A549 (cell line): ENCODE data around the gene F12. TPM values are rescaled to one million over a fixed set of nuclear protein-coding genes. Genes with fewer than 3 reads are reported as not detected.

Experiments
- ATAC-seq, 2 experiments: fragments of 200-7000 bp in 1 of 2; fragments of >200 bp in 1 of 2; cut with Nextera tagmentation in 1 of 2; cut with Tn5 transposase in 1 of 2; 3 replicates each; pipeline versions ENCODE4 v1.8.0 to v1.9.1; 2018 to 2020; ENCODE audit warnings: mild to moderate bottlenecking in 1 of 2, moderate library complexity in 1 of 2
- CTCF ChIA-PET: fragments of 300-600 bp; sonication (Branson Sonifier 250); formaldehyde crosslinking; extraction: SDS; loops from one replicate; lab custom pipeline; 2021; ENCODE audit warnings: antibody characterized with exemption, inconsistent platforms; lab: Yijun Ruan, JAX
- POLR2A ChIA-PET: fragments of 350-600 bp; formaldehyde crosslinking; extraction: SDS; loops from one replicate; lab custom pipeline; 2021; ENCODE audit warnings: antibody characterized with exemption, inconsistent platforms; lab: Yijun Ruan, JAX
- DNase-seq, 2 experiments: peaks; one replicate each; pipeline versions ENCODE4 v3.0.0 to v3.0.0-alpha.2; 2011 to 2016; ENCODE audit warnings: low read depth in 1 of 2, low spot score in 1 of 2
- FAIRE-seq: peaks from 2 replicates; lab custom pipeline; 2011; peaks lifted over from hg19 to GRCh38; lab: Jason Lieb, UNC
- H3K27ac ChIP-seq, 2 experiments: fragments of >200 bp; sonication (Bioruptor Twin); formaldehyde crosslinking; 3 replicates each; pipeline ENCODE4 v1.5.1; 2016 to 2017
- H3K4me1 ChIP-seq: fragments of >200 bp; sonication (Bioruptor Twin); formaldehyde crosslinking; 3 replicates; pipeline ENCODE4 v1.6.1; 2016
- H3K4me2 ChIP-seq: fragments of >200 bp; sonication (Bioruptor Twin); formaldehyde crosslinking; 3 replicates; pipeline ENCODE4 v1.6.1; 2016
- H3K4me3 ChIP-seq: fragments of >200 bp; sonication (Bioruptor Twin); formaldehyde crosslinking; 3 replicates; pipeline ENCODE4 v1.5.1; 2016
- H3K9me3 ChIP-seq: fragments of >200 bp; sonication (Bioruptor Twin); formaldehyde crosslinking; 3 replicates; pipeline ENCODE4 v1.6.1; 2016
- ATOH8 ChIP-seq: fragments of 250-450 bp; sonication (Bioruptor Pico); IDR thresholded peaks from 2 replicates; pipeline ENCODE4 v1.5.0; 2020; ENCODE audit warnings: low read depth, mild to moderate bottlenecking, moderate library complexity
- BCL3 ChIP-seq: fragments of >200 bp; sonication (Bioruptor Twin); formaldehyde crosslinking; IDR thresholded peaks from 3 replicates; pipeline ENCODE4 v1.6.1; 2016
- CBX2 ChIP-seq: fragments of 200-600 bp; sonication (generic); IDR thresholded peaks from 2 replicates; pipeline ENCODE4 v1.6.1; 2016; ENCODE audit warnings: low read depth, mild to moderate bottlenecking, borderline replicate concordance
- CTCF ChIP-seq: fragments of >200 bp; sonication (Bioruptor Twin); formaldehyde crosslinking; IDR thresholded peaks from 3 replicates; pipeline ENCODE4 v1.5.1; 2016
- E2F6 ChIP-seq: IDR thresholded peaks from 2 replicates; pipeline ENCODE4 v1.6.1; 2012; ENCODE audit warnings: low read depth, borderline replicate concordance
- FOSL2 ChIP-seq, 2 experiments: fragments of 450-650 bp in 1 of 2; fragments of >200 bp in 1 of 2; sonication (Bioruptor Twin) in 1 of 2; formaldehyde crosslinking; IDR thresholded peaks; 2 replicates each; pipeline versions ENCODE4 v1.5.0 to v1.6.1; 2016 to 2020; ENCODE audit warnings: mild to moderate bottlenecking in 1 of 2, moderate library complexity in 1 of 2
- HDAC2 ChIP-seq: fragments of 200-600 bp; sonication (generic); IDR thresholded peaks from 2 replicates; pipeline ENCODE4 v1.6.1; 2016
- HES2 ChIP-seq: fragments of >200 bp; sonication (Bioruptor Twin); formaldehyde crosslinking; IDR thresholded peaks from 2 replicates; pipeline ENCODE4 v1.6.1; 2016
- HOXB13 ChIP-seq: fragments of 250-450 bp; sonication (Bioruptor Pico); IDR thresholded peaks from 2 replicates; pipeline ENCODE4 v1.5.0; 2020; ENCODE audit warnings: low read depth, mild to moderate bottlenecking, moderate library complexity
- JUN ChIP-seq, 2 experiments: fragments of >200 bp; sonication (Bioruptor Twin); formaldehyde crosslinking; IDR thresholded peaks; 2 replicates in 1 of 2; 3 replicates in 1 of 2; pipeline ENCODE4 v1.6.1; 2016 to 2017
- KDM5A ChIP-seq: fragments of 200-600 bp; sonication (generic); IDR thresholded peaks from 2 replicates; pipeline ENCODE4 v1.6.1; 2016; ENCODE audit warnings: antibody characterized with exemption, mild to moderate bottlenecking
- MAFK ChIP-seq: fragments of 450-650 bp; IDR thresholded peaks from 2 replicates; pipeline ENCODE4 v1.6.1; 2014; ENCODE audit not compliant: partially characterized antibody
- MAX ChIP-seq: IDR thresholded peaks from 2 replicates; pipeline ENCODE4 v1.6.1; 2012
- NR3C1 ChIP-seq: fragments of >200 bp; sonication (Bioruptor Twin); formaldehyde crosslinking; IDR thresholded peaks from 3 replicates; pipeline ENCODE4 v1.6.1; 2017
- POLR2AphosphoS2 ChIP-seq: conservative IDR thresholded peaks from 2 replicates; pipeline ENCODE4 v1.6.1; 2012; ENCODE audit warnings: low read length, improper control_type of control experiment, inconsistent platforms
- RAD21 ChIP-seq, 2 experiments: fragments of >200 bp in 1 of 2; sonication (Bioruptor Twin) in 1 of 2; formaldehyde crosslinking in 1 of 2; IDR thresholded peaks in 1 of 2; conservative IDR thresholded peaks in 1 of 2; 2 replicates in 1 of 2; 3 replicates in 1 of 2; pipeline ENCODE4 v1.6.1; 2012 to 2018; ENCODE audit warnings: inconsistent platforms in 1 of 2
- RNF2 ChIP-seq: fragments of 200-600 bp; sonication (generic); IDR thresholded peaks from 2 replicates; pipeline ENCODE4 v1.6.1; 2016; ENCODE audit warnings: low read depth, mild to moderate bottlenecking, antibody characterized with exemption, moderate library complexity, borderline replicate concordance
- SMC3 ChIP-seq: fragments of >200 bp; sonication (Bioruptor Twin); formaldehyde crosslinking; IDR thresholded peaks from 3 replicates; pipeline ENCODE4 v1.6.1; 2018; ENCODE audit warnings: inconsistent platforms
- TFCP2L1 ChIP-seq: fragments of 250-450 bp; sonication (Bioruptor Pico); IDR thresholded peaks from 2 replicates; pipeline ENCODE4 v1.5.0; 2021; ENCODE audit warnings: mild to moderate bottlenecking
- ZC3H11A ChIP-seq: fragments of 450-650 bp; IDR thresholded peaks from 2 replicates; pipeline ENCODE4 v1.6.1; 2014; ENCODE audit warnings: antibody characterized with exemption, mild to moderate bottlenecking
- ZNF302 ChIP-seq: fragments of 250-450 bp; sonication (Bioruptor Pico); IDR thresholded peaks from 2 replicates; pipeline ENCODE4 v1.9.0; 2021; ENCODE audit warnings: inconsistent platforms, mild to moderate bottlenecking, moderate library complexity
- WGBS: methylation state at CpG from one replicate; pipeline ENCODE4 v1.1.6; 2017; ENCODE audit errors: missing lambda C conversion rate; 5-methylcytosine and 5-hydroxymethylcytosine counted together
- polyA plus RNA-seq, 4 experiments: library from polyadenylated mRNA; depleted of rRNA in 3 of 4; stranded (reverse); fragments of >200 nt; fragmentation: RNase III in 1 of 4; extraction: RNeasy Plus Mini Kit Qiagen cat#74134 plus additional on column Dnase treatment in 1 of 4; gene quantifications; 2 replicates in 3 of 4; 3 replicates in 1 of 4; pipeline ENCODE4 v1.2.3, GENCODE V29; 2011 to 2017

Gene F12
- polyA plus RNA-seq, 2 of the 4 experiments (the other 2 are of a cell fraction), result 5.3 to 14.3 TPM

GRCh38 chr5:177382423-177383029 is 26.8 kb downstream of the F12 start:
- DNase-seq (peak in 1 of 2 experiments; percentile 59), FAIRE-seq (no peak), ATAC-seq (peak; percentile 37 to 63; a peak in 3 of 6 replicates)
- H3K4me3 ChIP-seq, result no peak overlapping the region
- TF ChIP-seq RAD21 (conservative IDR thresholded peaks at IDR 0.05 in 1 of 2, IDR thresholded peaks at IDR 0.05 in 1 of 2) (0 out of 5 replicates have a peak, but pooled peaks of 1 of the 2 experiments have one; percentile 31), KDM5A (no peak), RNF2 (no peak), MAX (peak; percentile 41; the same call in 1 of the 2 replicates), CTCF (0 out of 3 replicates have a peak, but pooled peaks have one; percentile 11), TFCP2L1 (no peak), E2F6 (peak; percentile 73; the same call in 1 of the 2 replicates), BCL3 (no peak), HOXB13 (CRISPR knock-in tag) (no peak)
- H3K4me2 ChIP-seq, result no peak overlapping the region
- CTCF ChIA-PET, result interaction anchor here (0.9 to 43.1 kb wide), 6 partner anchors 3 to 269 kb away, joined by 3 to 1107 read pairs (median 185); partner anchors contain the start of genes F12, PFN3, PRR7 and SLC34A1
- POLR2A ChIA-PET, result no interaction called here
- peak overlapping the region in 1 of 2 experiments; percentile 3; a peak in 1 of 6 replicates for H3K27ac ChIP-seq
- H3K9me3 ChIP-seq, result no peaks in the 10 kb centered on the region
- peaks cover 23% of the 10 kb centered on the region for H3K4me1 ChIP-seq
- 78% methylated on average over 9 of the region's 11 CpGs for WGBS

- Histone ChIP-seq H3K4me1 (peaks cover 23% of the 10 kb centered on the region), H3K4me2 (no peak overlapping the region), H3K27ac (peak overlapping the region in 1 of 2 experiments; percentile 89; a peak in 1 of 6 replicates), H3K4me3 (no peak overlapping the region), H3K9me3 (no peaks in the 10 kb centered on the region)
- ChIA-PET CTCF (interaction anchor here (0.7 to 43.1 kb wide), 4 partner anchors 1 to 1459 kb away, joined by 3 to 1107 read pairs (median 733); partner anchors contain the start of genes F12, PFN3, PRR7 and SLC34A1), POLR2A (no interaction called here)
- FAIRE-seq (no peak), ATAC-seq (no peak), DNase-seq (no peak)
- WGBS, result 94% methylated on average over 6 of the region's 6 CpGs
- TF ChIP-seq E2F6, result no peak
Measured at GRCh38 chr5:177380805-177381126, 28.6 kb downstream of the F12 start.

- ChIA-PET POLR2A (interaction anchor here (1.0 to 1.2 kb wide), 3 partner anchors 11 to 47 kb away, joined by 3 to 5 read pairs (median 3); partner anchors contain the start of gene GRK6), CTCF (interaction anchor here (0.5 to 43.1 kb wide), 10 partner anchors 0 to 122 kb away, joined by 3 to 1107 read pairs (median 5); partner anchors contain the start of genes F12, LMAN2, PFN3 and SLC34A1)
- H3K4me2 ChIP-seq, result peak overlapping the region; percentile 65
- DNase-seq, result peak; percentile 84 to 89
- FAIRE-seq, result peak; percentile 79
- H3K9me3 ChIP-seq, result no peaks in the 10 kb centered on the region
- H3K4me3 ChIP-seq, result no peak overlapping the region
- ATAC-seq, result peak; percentile 74 to 90
- H3K27ac ChIP-seq, result peak overlapping the region; percentile 85 to 89
- 34% methylated on average over 15 of the region's 15 CpGs for WGBS
- peaks cover 23% of the 10 kb centered on the region for H3K4me1 ChIP-seq
- TF ChIP-seq CBX2, result no peak
- no peak; the same call in 1 of the 2 replicates for TF ChIP-seq ATOH8 (CRISPR knock-in tag)
- no peak for TF ChIP-seq ZC3H11A
- no peak for TF ChIP-seq TFCP2L1
- TF ChIP-seq FOSL2 (IDR thresholded peaks at IDR 0.05), result no peak
- peak; percentile 81 for TF ChIP-seq FOSL2 (CRISPR knock-in tag; IDR thresholded peaks at IDR 0.05)
- TF ChIP-seq NR3C1, result no peak
- TF ChIP-seq MAFK, result peak; percentile 94
- peak; percentile 79 for TF ChIP-seq ZNF302 (CRISPR knock-in tag)
- TF ChIP-seq POLR2AphosphoS2, result no peak
- TF ChIP-seq BCL3, result no peak
- no peak for TF ChIP-seq SMC3
- TF ChIP-seq HES2, result no peak
- 0 out of 5 replicates have a peak, but pooled peaks of 1 of the 2 experiments have one; percentile 3 for TF ChIP-seq JUN (IDR thresholded peaks at IDR 0.05)
- TF ChIP-seq HDAC2, result no peak
- no peak for TF ChIP-seq KDM5A
Measured at GRCh38 chr5:177378884-177379883, 30.2 kb downstream of the F12 start.
